ENCODE results near the gene DOK6.
A peak's percentile ranks its signal among the peaks of the same experiment; 100 is the strongest.

Gene DOK6

GRCh38 chr18:69435000-69435399, 34.3 kb downstream of the DOK6 start:
- TF ChIP-seq ZFX (IDR thresholded peaks at IDR 0.05) = no peak
- no peak for TF ChIP-seq CTCF (conservative IDR thresholded peaks at IDR 0.05)
- no peak overlapping the region for H3K27ac ChIP-seq

- no peak for TF ChIP-seq ZFX (IDR thresholded peaks at IDR 0.05)
- no peak for TF ChIP-seq CTCF (conservative IDR thresholded peaks at IDR 0.05)
Observed at GRCh38 chr18:69444221-69444620, 43.5 kb downstream of the DOK6 start.

GRCh38 chr18:69447886-69448285, 47.2 kb downstream of the DOK6 start:
- TF ChIP-seq CTCF (conservative IDR thresholded peaks at IDR 0.05) (no peak), ZFX (IDR thresholded peaks at IDR 0.05) (no peak)

More at GRCh38 chr18:69444221-69444620, 43.5 kb downstream of the DOK6 start:
- H3K27ac ChIP-seq = no peak overlapping the region

GRCh38 chr18:69455125-69455524, 54.4 kb downstream of the DOK6 start:
- H3K27ac ChIP-seq = no peak overlapping the region
- TF ChIP-seq ZFX (IDR thresholded peaks at IDR 0.05) (no peak), CTCF (conservative IDR thresholded peaks at IDR 0.05) (no peak)

More at GRCh38 chr18:69447886-69448285, 47.2 kb downstream of the DOK6 start:
- no peak overlapping the region for H3K27ac ChIP-seq

GRCh38 chr18:69469444-69469919, 68.8 kb downstream of the DOK6 start:
- TF ChIP-seq ZFX (IDR thresholded peaks at IDR 0.05) = no peak
- TF ChIP-seq CTCF (conservative IDR thresholded peaks at IDR 0.05) = peak; percentile 82
- H3K27ac ChIP-seq = peak overlapping the region; percentile 48; the same call in 1 of the 2 replicates

DNA sequence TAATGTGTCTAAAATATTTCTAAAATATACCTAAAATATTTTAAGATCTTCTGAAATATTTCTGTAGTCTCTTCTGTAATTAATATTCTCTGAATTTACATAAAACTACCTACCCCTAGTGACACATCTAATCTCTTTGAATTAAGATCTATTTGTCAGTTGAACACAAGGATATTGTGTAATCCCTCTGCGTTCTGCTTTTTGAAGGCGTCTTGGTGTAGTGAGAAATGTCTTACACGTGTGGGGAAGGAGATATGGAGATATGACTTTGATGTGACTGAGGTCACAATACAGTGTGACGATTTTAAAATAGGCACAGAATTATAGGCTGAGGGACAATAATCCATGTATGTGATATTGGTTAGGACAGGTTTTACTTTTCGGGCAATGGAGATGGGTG, 79.8 kb downstream of the DOK6 start:
- H3K27ac ChIP-seq = no peak overlapping the region
- TF ChIP-seq CTCF (conservative IDR thresholded peaks at IDR 0.05) = no peak
- no peak for TF ChIP-seq ZFX (IDR thresholded peaks at IDR 0.05)

DNA sequence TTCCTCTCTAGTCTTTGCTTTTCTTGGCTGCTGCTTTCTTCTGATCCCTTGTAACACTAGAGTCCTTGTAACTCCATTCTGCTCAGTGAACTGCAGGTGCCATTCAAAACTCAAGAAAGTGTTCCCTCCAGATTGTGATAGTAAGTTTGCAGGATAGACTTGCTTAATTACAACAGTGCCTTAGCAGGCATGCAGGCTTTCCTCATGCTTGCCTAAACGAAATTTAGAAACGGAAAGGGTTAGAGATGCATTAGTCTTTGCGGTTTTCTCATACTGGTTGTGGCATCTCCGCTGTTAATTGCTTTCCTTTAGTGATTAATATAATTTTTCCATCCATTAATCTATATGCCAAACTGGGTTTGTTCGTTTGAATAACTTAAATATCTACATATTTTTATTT, 82.9 kb downstream of the DOK6 start:
- H3K27ac ChIP-seq = no peak overlapping the region
- no peak for TF ChIP-seq ZFX (IDR thresholded peaks at IDR 0.05)
- TF ChIP-seq CTCF (conservative IDR thresholded peaks at IDR 0.05) = no peak
